Neural progenitor cell (in vitro differentiated cells): Measurements from ENCODE around the gene POLH.

Experiments
- CTCF ChIP-seq: fragments of 200-600 bp; sonication (generic); IDR thresholded peaks from 2 replicates; pipeline ENCODE4 v1.5.1; 2017; ENCODE audit warnings: antibody characterized with exemption, mild to moderate bottlenecking
- EZH2 ChIP-seq: fragments of 200-600 bp; sonication (generic); IDR thresholded peaks from 2 replicates; pipeline ENCODE4 v1.6.1; 2017; ENCODE audit warnings: antibody characterized with exemption, mild to moderate bottlenecking, moderate library complexity
- EZH2phosphoT487 ChIP-seq: fragments of 200-600 bp; sonication (generic); IDR thresholded peaks from 2 replicates; pipeline ENCODE4 v1.6.1; 2017; ENCODE audit warnings: antibody characterized with exemption

- TF ChIP-seq CTCF (no peak), EZH2phosphoT487 (no peak), EZH2 (no peak)
These were observed 5.0 kb upstream of the POLH start for GRCh38 chr6:43570876-43571441.
